IMR-90 (cell line): ENCODE results near the gene MEDAG. TPM values are rescaled to one million over a fixed set of nuclear protein-coding genes. Genes with fewer than 3 reads are reported as not detected.

Experiments
- ATAC-seq: fragments of 200-7000 bp; cut with Tn5 transposase; 2 replicates; pipeline ENCODE4 v1.9.1; 2020; ENCODE audit warnings: low read depth, mild to moderate bottlenecking, moderate library complexity
- BruUV-seq: library from RNA; stranded (reverse); fragments of 400-500 nt; replicated peaks from 2 replicates; lab custom pipeline; 2021; lab: Mats Ljungman, UMichigan
- CTCF ChIA-PET: fragments of 300-600 bp; formaldehyde crosslinking; extraction: SDS; loops from one replicate; lab custom pipeline; 2021; ENCODE audit warnings: antibody characterized with exemption; lab: Yijun Ruan, JAX
- POLR2A ChIA-PET: fragments of 300-600 bp; sonication (Branson Sonifier 250); formaldehyde crosslinking; loops from one replicate; lab custom pipeline; 2022; ENCODE audit warnings: antibody characterized with exemption; ENCODE audit not compliant: unreplicated experiment; lab: Charles Lee
- DNase-seq: peaks from one replicate; pipeline ENCODE4 v3.0.0; 2013
- H2AFZ ChIP-seq: replicated peaks from 2 replicates; pipeline ENCODE3; 2013; ENCODE audit warnings: low read length, mild to moderate bottlenecking; ENCODE audit not compliant: poor library complexity
- H2AK5ac ChIP-seq: 2 replicates; pipeline ENCODE4 v1.6.1; 2013; ENCODE audit warnings: low read depth, low read length, inconsistent platforms
- H2AK9ac ChIP-seq: replicated peaks from 2 replicates; pipeline ENCODE3; 2013; ENCODE audit warnings: mild to moderate bottlenecking, low read depth, low read length, moderate library complexity; ENCODE audit not compliant: poor library complexity
- H2BK120ac ChIP-seq: 2 replicates; pipeline ENCODE4 v1.6.1; 2013; ENCODE audit warnings: low read depth, low read length, inconsistent platforms
- H2BK15ac ChIP-seq: 3 replicates; pipeline ENCODE4 v1.6.1; 2013; ENCODE audit warnings: low read depth, low read length, inconsistent platforms
- H2BK20ac ChIP-seq: 2 replicates; pipeline ENCODE4 v1.6.1; 2013; ENCODE audit warnings: low read depth, mild to moderate bottlenecking, inconsistent platforms, low read length, moderate library complexity
- H2BK5ac ChIP-seq: 2 replicates; pipeline ENCODE4 v1.6.1; 2013; ENCODE audit warnings: mild to moderate bottlenecking, low read depth, low read length, inconsistent platforms; ENCODE audit not compliant: poor library complexity, severe bottlenecking
- H3K14ac ChIP-seq: replicated peaks from 2 replicates; pipeline ENCODE4 v1.6.1; 2013; ENCODE audit warnings: low read depth, low read length, inconsistent platforms
- H3K18ac ChIP-seq: 2 replicates; pipeline ENCODE4 v1.6.1; 2013; ENCODE audit warnings: low read depth, low read length, control low read depth
- H3K23ac ChIP-seq: 2 replicates; pipeline ENCODE4 v1.6.1; 2013; ENCODE audit warnings: low read depth, low read length, inconsistent platforms
- H3K27ac ChIP-seq: 2 replicates; pipeline ENCODE4 v1.5.1; 2013; ENCODE audit warnings: mild to moderate bottlenecking, control low read depth, low read length; ENCODE audit not compliant: insufficient read depth
- H3K27me3 ChIP-seq: 2 replicates; pipeline ENCODE4 v1.6.1; 2013; ENCODE audit warnings: low read length; ENCODE audit not compliant: control insufficient read depth, insufficient read depth
- H3K36me3 ChIP-seq: 2 replicates; pipeline ENCODE4 v1.6.1; 2013; ENCODE audit warnings: low read length, mixed read lengths; ENCODE audit not compliant: control insufficient read depth, insufficient read depth
- H3K4ac ChIP-seq: 2 replicates; pipeline ENCODE4 v1.6.1; 2013; ENCODE audit warnings: low read depth, low read length, inconsistent platforms
- H3K4me1 ChIP-seq: 2 replicates; pipeline ENCODE4 v1.6.1; 2013; ENCODE audit warnings: low read length, mixed read lengths; ENCODE audit not compliant: control insufficient read depth, insufficient read depth
- H3K4me2 ChIP-seq: 2 replicates; pipeline ENCODE4 v1.6.1; 2013; ENCODE audit warnings: low read depth, mild to moderate bottlenecking, control low read depth, low read length, moderate library complexity
- H3K4me3 ChIP-seq: 2 replicates; pipeline ENCODE4 v1.5.1; 2013; ENCODE audit warnings: low read depth, mild to moderate bottlenecking, control low read depth, low read length, moderate library complexity; ENCODE audit not compliant: insufficient read depth
- H3K56ac ChIP-seq: 2 replicates; pipeline ENCODE4 v1.6.1; 2013; ENCODE audit warnings: low read length, inconsistent platforms; ENCODE audit not compliant: insufficient read depth; ENCODE audit errors: extremely low read depth
- H3K79me1 ChIP-seq, 2 experiments: 2 replicates each; pipeline ENCODE4 v1.6.1; 2013; ENCODE audit warnings: low read length in 2 of 2, inconsistent platforms in 1 of 2, low read depth in 1 of 2
- H3K9ac ChIP-seq: 2 replicates; pipeline ENCODE4 v1.6.1; 2013; ENCODE audit warnings: low read depth, low read length, control low read depth
- H3K9me1 ChIP-seq: 2 replicates; pipeline ENCODE4 v1.6.1; 2013; ENCODE audit warnings: low read length, inconsistent platforms; ENCODE audit not compliant: insufficient read depth
- H3K9me3 ChIP-seq: 2 replicates; pipeline ENCODE4 v1.6.1; 2013; ENCODE audit warnings: low read length; ENCODE audit not compliant: control insufficient read depth, insufficient read depth
- H4K20me1 ChIP-seq: 2 replicates; pipeline ENCODE4 v1.6.1; 2013; ENCODE audit warnings: low read length, inconsistent platforms; ENCODE audit not compliant: insufficient read depth
- H4K5ac ChIP-seq: 2 replicates; pipeline ENCODE4 v1.6.1; 2013; ENCODE audit warnings: mild to moderate bottlenecking, low read depth, low read length, control low read depth
- H4K8ac ChIP-seq, 2 experiments: 2 replicates each; pipeline ENCODE4 v1.6.1; 2013; ENCODE audit warnings: low read depth in 2 of 2, low read length in 2 of 2, control low read depth in 1 of 2, inconsistent platforms in 1 of 2
- H4K91ac ChIP-seq: 2 replicates; pipeline ENCODE4 v1.6.1; 2013; ENCODE audit warnings: low read depth, low read length, inconsistent platforms; ENCODE audit not compliant: insufficient read depth
- BHLHE40 ChIP-seq: fragments of 150-350 bp; IDR thresholded peaks from 2 replicates; pipeline ENCODE4 v1.6.1; 2016; ENCODE audit warnings: mild to moderate bottlenecking, low read depth, low read length
- CEBPB ChIP-seq: IDR thresholded peaks from 2 replicates; pipeline ENCODE4 v1.6.1; 2012; ENCODE audit warnings: low read depth, low read length, improper control_type of control experiment
- CHD1 ChIP-seq: IDR thresholded peaks from 2 replicates; pipeline ENCODE4 v1.6.1; 2012; ENCODE audit warnings: low read depth, low read length, improper control_type of control experiment
- CTCF ChIP-seq: conservative IDR thresholded peaks from 2 replicates; pipeline ENCODE4 v1.5.1; 2012; ENCODE audit warnings: mild to moderate bottlenecking, low read depth, low read length, improper control_type of control experiment
- FOS ChIP-seq: fragments of 150-350 bp; IDR thresholded peaks from 2 replicates; pipeline ENCODE4 v1.6.1; 2016; ENCODE audit warnings: low read depth, low read length
- MAFK ChIP-seq: IDR thresholded peaks from 2 replicates; pipeline ENCODE4 v1.6.1; 2012; ENCODE audit warnings: low read depth, low read length, improper control_type of control experiment
- MAZ ChIP-seq: IDR thresholded peaks from 2 replicates; pipeline ENCODE4 v1.6.1; 2012; ENCODE audit warnings: low read depth, mild to moderate bottlenecking, low read length, improper control_type of control experiment, moderate library complexity, borderline replicate concordance
- MXI1 ChIP-seq: IDR thresholded peaks from 2 replicates; pipeline ENCODE4 v1.6.1; 2012; ENCODE audit warnings: low read depth, mild to moderate bottlenecking, low read length, moderate library complexity, borderline replicate concordance
- NFE2L2 ChIP-seq: fragments of 150-350 bp; IDR thresholded peaks from 2 replicates; pipeline ENCODE4 v1.6.1; 2016; ENCODE audit warnings: low read depth, mild to moderate bottlenecking, low read length
- POLR2A ChIP-seq: IDR thresholded peaks from 2 replicates; pipeline ENCODE4 v1.6.1; 2012; ENCODE audit warnings: mild to moderate bottlenecking, low read depth, low read length
- RAD21 ChIP-seq: IDR thresholded peaks from 2 replicates; pipeline ENCODE4 v1.6.1; 2012; ENCODE audit warnings: low read length, improper control_type of control experiment
- RCOR1 ChIP-seq: IDR thresholded peaks from 2 replicates; pipeline ENCODE4 v1.6.1; 2012; ENCODE audit warnings: mild to moderate bottlenecking, low read length, improper control_type of control experiment; ENCODE audit not compliant: insufficient replicate concordance
- RFX5 ChIP-seq: IDR thresholded peaks from 2 replicates; pipeline ENCODE4 v1.8.0; 2012; ENCODE audit warnings: low read depth, mild to moderate bottlenecking, low read length, moderate library complexity
- SMC3 ChIP-seq: fragments of 150-350 bp; IDR thresholded peaks from 2 replicates; pipeline ENCODE4 v1.6.1; 2016; ENCODE audit warnings: low read depth, mild to moderate bottlenecking, antibody characterized with exemption, low read length, moderate library complexity
- USF2 ChIP-seq: fragments of 150-350 bp; IDR thresholded peaks from 2 replicates; pipeline ENCODE4 v1.6.1; 2017; ENCODE audit warnings: mild to moderate bottlenecking, antibody characterized with exemption, low read length, low read depth
- WGBS, 2 experiments: methylation state at CpG; one replicate each; pipeline versions ENCODE4 v1.1.5 to v1.1.7; 2013; ENCODE audit warnings: missing lambda C conversion rate in 2 of 2; ENCODE audit not compliant: insufficient read length in 1 of 2; ENCODE audit errors: extremely low coverage in 2 of 2; 5-methylcytosine and 5-hydroxymethylcytosine counted together
- dilution Hi-C: fragments of 300-500 bp; cut with HindIII; formaldehyde crosslinking; loops from one replicate; pipeline ENCODE4 v1.14.3; 2018; ENCODE audit warnings: low sequenced_read_pairs; ENCODE audit not compliant: unreplicated experiment
- in situ Hi-C: fragments of 300-500 bp; cut with MboI; formaldehyde crosslinking; loops from 3 replicates; pipeline ENCODE4 v1.14.3; 2019; ENCODE audit warnings: low sequenced_read_pairs, inconsistent platforms, mixed read lengths
- intact Hi-C: fragments of 100-400 bp; cut with micrococcal nuclease; formaldehyde crosslinking; loops from 2 replicates; pipeline ENCODE4 v1.10.0; 2022
- polyA plus RNA-seq, 3 experiments: library from polyadenylated mRNA; depleted of rRNA; stranded (reverse); fragments of >200 nt; gene quantifications; 2 replicates each; pipeline ENCODE4 v1.2.3, GENCODE V29; 2012; ENCODE audit warnings: low replicate concordance in 1 of 3
- total RNA-seq: library from RNA; depleted of rRNA; stranded (reverse); fragments of >200 nt; gene quantifications from 2 replicates; pipeline ENCODE4 v1.2.3, GENCODE V29; 2012

The MEDAG gene
- total and polyA plus RNA-seq, 2 of the 4 experiments (the other 2 are of a cell fraction), result 0.32 to 0.36 TPM

GRCh38 chr13:30857018-30857417 lies 49.1 kb upstream of the MEDAG start:
- Histone ChIP-seq H2BK120ac (peak overlapping the region; percentile 41), H2AK5ac (peak overlapping the region; percentile 61), H2BK5ac (no peak overlapping the region), H3K4ac (peak overlapping the region; percentile 30; the same call in 1 of the 2 replicates), H4K5ac (peak overlapping the region; percentile 44), H2BK15ac (peak overlapping the region; percentile 63; the same call in 2 of the 3 replicates), H3K9me1 (peaks cover 4% of the 10 kb centered on the region; the same call in 1 of the 2 replicates), H3K27ac (no peak overlapping the region), H3K27me3 (no peaks in the 10 kb centered on the region), H4K91ac (peak overlapping the region; percentile 57; the same call in 1 of the 2 replicates), H3K18ac (peak overlapping the region; percentile 60; the same call in 1 of the 2 replicates), H2AFZ (no peak overlapping the region), H3K4me2 (no peak overlapping the region), H3K79me1 (no peaks in the 10 kb centered on the region), H3K4me1 (peaks cover 10% of the 10 kb centered on the region), H3K36me3 (no peaks in the 10 kb centered on the region), H3K14ac (peak overlapping the region; percentile 57), H3K9ac (no peak overlapping the region), H2BK20ac (peak overlapping the region; percentile 44; the same call in 1 of the 2 replicates), H4K8ac (peak overlapping the region in 1 of 2 experiments; percentile 39; a peak in 1 of 4 replicates), H2AK9ac (no peak overlapping the region), H4K20me1 (no peaks in the 10 kb centered on the region), H3K23ac (peak overlapping the region; percentile 35; the same call in 1 of the 2 replicates), H3K4me3 (no peak overlapping the region), H3K56ac (no peak overlapping the region), H3K9me3 (peaks cover 5% of the 10 kb centered on the region; the same call in 1 of the 2 replicates)
- WGBS, 2 experiments, result 100% methylated on average over 2 of the region's 4 CpGs; no CpG with 5 or more reads in 1 of the 2 experiments
- TF ChIP-seq SMC3 (no peak), MXI1 (no peak), POLR2A (no peak), RAD21 (no peak), NFE2L2 (no peak), RFX5 (no peak), CHD1 (no peak), MAFK (no peak), CEBPB (no peak), USF2 (no peak), BHLHE40 (no peak), RCOR1 (no peak), CTCF (no peak), MAZ (no peak), FOS (no peak)
- ATAC-seq (no peak), DNase-seq (no peak)
- BruUV-seq, result no TSS peak
- dilution Hi-C loops, result no loop called here
- CTCF ChIA-PET, result interaction anchor here (0.7 to 3.3 kb wide), 2 partner anchors 9 to 122 kb away, joined by 3 to 15 read pairs; no protein-coding TSS in a partner anchor
- intact Hi-C loops, result no loop called here
- in situ Hi-C loops, result no loop called here
- POLR2A ChIA-PET, result no interaction called here
